H1 (cell line): ENCODE measurements around the gene OXSR1. TPM values are rescaled to one million over a fixed set of nuclear protein-coding genes. Genes with fewer than 3 reads are reported as not detected.

ENCODE experiments used
- ASH2L ChIP-seq: fragments of 200-600, 300-600 bp; sonication (generic); IDR thresholded peaks from one replicate; pipeline ENCODE4 v1.7.1; 2017; ENCODE audit warnings: low read length
- BACH1 ChIP-seq: IDR thresholded peaks from 2 replicates; pipeline ENCODE4 v1.6.1; 2012; ENCODE audit warnings: low read length, improper control_type of control experiment
- CBX8 ChIP-seq: fragments of 300-800, 300-1000 bp; sonication (generic); IDR thresholded peaks from 2 replicates; pipeline ENCODE4 v1.7.1; 2016; ENCODE audit warnings: low read depth, low read length, borderline replicate concordance
- HDAC2 ChIP-seq, 2 experiments: fragments of 300-600 bp in 1 of 2; sonication (generic) in 1 of 2; IDR thresholded peaks; 2 replicates each; pipeline ENCODE4 v1.6.1; 2011 to 2012; ENCODE audit warnings: low read depth in 2 of 2, low read length in 2 of 2, mild to moderate bottlenecking in 2 of 2, moderate library complexity in 2 of 2, borderline replicate concordance in 1 of 2, inconsistent platforms in 1 of 2
- NRF1 ChIP-seq: IDR thresholded peaks from 2 replicates; pipeline ENCODE4 v1.6.1; 2011; ENCODE audit warnings: mild to moderate bottlenecking, low read depth, low read length, improper control_type of control experiment
- polyA plus RNA-seq, 7 experiments: library from polyadenylated mRNA; depleted of rRNA in 3 of 7; stranded (reverse) in 5 of 7; unstranded in 2 of 7; fragments of >200 nt in 5 of 7; fragments of 200-250 nt in 2 of 7; gene quantifications; 1 replicate in 5 of 7; 2 replicates in 1 of 7; 4 replicates in 1 of 7; pipeline versions ENCODE4 v1.2.1 to v1.2.3, GENCODE V29; 2011 to 2013; ENCODE audit warnings: missing spikeins in 2 of 7, mixed read lengths in 2 of 7
- total RNA-seq: library from RNA; stranded (reverse); fragmentation: NEBNext Ultra II Directional; extraction: Animal tissue kit (Norgen Biotek cat#: 25700); gene quantifications from 2 replicates; pipeline ENCODE4 v1.2.1, GENCODE V29; 2021
- TF ChIP-seq, protein P1 (sequence below): IDR thresholded peaks from 2 replicates; pipeline ENCODE4 v1.6.1; 2012; ENCODE audit warnings: low read length, inconsistent platforms

Gene OXSR1
- total and polyA plus RNA-seq, 2 of the 8 experiments (the other 6 are each of a cell fraction or from before 2014, with no cell fraction given): 25.1 to 47.0 TPM

DNA sequence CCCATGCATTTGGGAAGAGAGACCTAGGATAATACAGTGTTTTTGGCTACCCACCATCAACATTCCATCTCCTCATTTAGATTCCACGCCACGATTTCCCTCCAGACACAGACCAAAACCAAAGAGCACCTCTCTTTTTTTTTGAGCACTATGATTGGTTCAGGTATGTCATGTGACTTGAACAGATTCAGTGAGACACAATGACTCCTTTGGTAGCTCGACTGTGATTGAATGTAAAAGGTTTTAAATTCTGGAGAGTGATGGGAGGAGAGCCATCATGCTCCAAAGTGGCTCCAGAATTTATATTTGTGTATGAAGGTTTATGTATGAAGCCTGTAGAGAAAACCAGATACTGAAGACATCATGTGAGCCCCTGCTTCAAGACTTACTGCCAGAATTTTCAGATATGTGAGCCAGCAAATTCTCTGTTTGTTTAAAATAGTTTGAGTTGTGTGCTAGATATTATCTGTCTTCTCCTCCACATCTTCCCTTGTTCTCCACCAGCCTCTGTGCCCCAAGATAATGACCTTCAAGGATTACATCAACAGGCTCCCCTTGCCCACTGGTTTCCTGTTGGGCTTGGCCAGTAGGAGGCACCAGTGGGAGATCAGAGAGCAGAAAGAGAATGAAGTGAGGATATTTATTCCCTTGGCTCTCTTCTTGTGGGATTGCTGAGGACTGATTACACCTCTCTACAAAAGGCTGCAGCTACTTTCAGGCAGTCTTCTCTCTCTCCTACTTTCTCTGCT lies 14.4 kb upstream of the OXSR1 start (continued):
- TF ChIP-seq HDAC2 (IDR thresholded peaks at IDR 0.05; ENCODE audit: borderline replicate concordance in 1 of 2, low read depth in 2 of 2, low read length in 2 of 2) (no peak), NRF1 (no peak), BACH1 (no peak), ASH2L (no peak), CBX8 (no peak)
- TF ChIP-seq, protein P1, sequence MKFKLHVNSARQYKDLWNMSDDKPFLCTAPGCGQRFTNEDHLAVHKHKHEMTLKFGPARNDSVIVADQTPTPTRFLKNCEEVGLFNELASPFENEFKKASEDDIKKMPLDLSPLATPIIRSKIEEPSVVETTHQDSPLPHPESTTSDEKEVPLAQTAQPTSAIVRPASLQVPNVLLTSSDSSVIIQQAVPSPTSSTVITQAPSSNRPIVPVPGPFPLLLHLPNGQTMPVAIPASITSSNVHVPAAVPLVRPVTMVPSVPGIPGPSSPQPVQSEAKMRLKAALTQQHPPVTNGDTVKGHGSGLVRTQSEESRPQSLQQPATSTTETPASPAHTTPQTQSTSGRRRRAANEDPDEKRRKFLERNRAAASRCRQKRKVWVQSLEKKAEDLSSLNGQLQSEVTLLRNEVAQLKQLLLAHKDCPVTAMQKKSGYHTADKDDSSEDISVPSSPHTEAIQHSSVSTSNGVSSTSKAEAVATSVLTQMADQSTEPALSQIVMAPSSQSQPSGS: no peak
